ENCODE results near the gene PRMT9.

DNA sequence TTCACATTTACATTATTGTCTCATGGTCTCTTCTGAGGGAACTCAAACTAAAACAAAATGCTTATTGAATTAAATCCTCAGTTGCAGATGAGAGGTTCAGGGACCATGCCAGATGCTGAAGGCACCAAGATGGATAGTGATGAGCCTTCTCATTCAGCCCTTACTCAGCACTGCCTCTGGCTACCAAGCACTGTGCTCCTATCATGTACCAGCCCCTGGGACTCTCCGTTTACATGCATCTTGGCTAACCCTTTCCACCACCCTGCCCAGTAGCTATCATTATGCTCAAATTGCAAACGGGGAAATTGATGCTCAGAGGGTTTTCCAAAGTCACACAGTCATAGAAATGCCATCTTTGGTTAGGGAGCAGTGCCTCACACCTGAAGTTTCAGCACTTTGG, 89.4 kb downstream of the PRMT9 start:
- TF ChIP-seq FOXM1 (IDR thresholded peaks at IDR 0.05; ENCODE audit: borderline replicate concordance) (no peak), ZNF384 (IDR thresholded peaks at IDR 0.05) (no peak), SP1 (IDR thresholded peaks at IDR 0.05) (no peak), BHLHE40 (IDR thresholded peaks at IDR 0.05; ENCODE audit: borderline replicate concordance) (no peak), SUZ12 (IDR thresholded peaks at IDR 0.05) (no peak), TARDBP (IDR thresholded peaks at IDR 0.05) (no peak)

All from HEK293T (cell line).